ENCODE results near the gene GOLGA8N. TPM values are rescaled to one million over a fixed set of nuclear protein-coding genes. Genes with fewer than 3 reads are reported as not detected.
A peak's percentile ranks its signal among the peaks of the same experiment; 100 is the strongest.

The GOLGA8N gene
- total RNA-seq, 1 experiment from 2014 or later = 9.1 TPM

DNA sequence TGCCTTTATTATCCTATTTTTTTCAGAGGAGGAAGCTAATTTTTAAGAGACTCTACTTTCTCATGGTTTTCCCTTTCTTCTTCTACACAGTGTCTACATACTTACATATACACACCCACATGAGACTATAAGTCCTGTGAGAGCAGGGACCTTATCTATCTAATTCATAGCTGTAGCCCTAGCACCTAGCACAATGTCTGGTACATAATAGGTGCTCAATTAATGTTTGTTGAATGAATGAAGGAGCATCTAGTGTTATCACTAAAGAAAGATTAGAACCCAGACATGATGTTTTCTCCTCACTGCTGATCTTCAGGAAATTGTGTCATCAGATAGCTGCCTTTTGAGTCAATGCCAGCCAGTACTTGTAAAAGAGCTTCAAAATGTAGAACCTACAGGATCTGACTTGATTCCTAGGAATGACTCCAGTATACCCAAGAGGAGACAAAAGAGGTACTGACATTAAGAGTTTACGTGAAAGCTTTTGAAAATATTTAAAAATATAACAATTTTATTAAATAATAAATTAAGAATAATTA is 50.7 kb downstream of the GOLGA8N start:
- TF ChIP-seq, protein P1, sequence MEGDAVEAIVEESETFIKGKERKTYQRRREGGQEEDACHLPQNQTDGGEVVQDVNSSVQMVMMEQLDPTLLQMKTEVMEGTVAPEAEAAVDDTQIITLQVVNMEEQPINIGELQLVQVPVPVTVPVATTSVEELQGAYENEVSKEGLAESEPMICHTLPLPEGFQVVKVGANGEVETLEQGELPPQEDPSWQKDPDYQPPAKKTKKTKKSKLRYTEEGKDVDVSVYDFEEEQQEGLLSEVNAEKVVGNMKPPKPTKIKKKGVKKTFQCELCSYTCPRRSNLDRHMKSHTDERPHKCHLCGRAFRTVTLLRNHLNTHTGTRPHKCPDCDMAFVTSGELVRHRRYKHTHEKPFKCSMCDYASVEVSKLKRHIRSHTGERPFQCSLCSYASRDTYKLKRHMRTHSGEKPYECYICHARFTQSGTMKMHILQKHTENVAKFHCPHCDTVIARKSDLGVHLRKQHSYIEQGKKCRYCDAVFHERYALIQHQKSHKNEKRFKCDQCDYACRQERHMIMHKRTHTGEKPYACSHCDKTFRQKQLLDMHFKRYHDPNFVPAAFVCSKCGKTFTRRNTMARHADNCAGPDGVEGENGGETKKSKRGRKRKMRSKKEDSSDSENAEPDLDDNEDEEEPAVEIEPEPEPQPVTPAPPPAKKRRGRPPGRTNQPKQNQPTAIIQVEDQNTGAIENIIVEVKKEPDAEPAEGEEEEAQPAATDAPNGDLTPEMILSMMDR (IDR thresholded peaks at IDR 0.05; ENCODE audit: unreplicated experiment) = no peak
- H3K36me3 Mint-ChIP-seq (ENCODE audit: insufficient read depth, unreplicated experiment) = peaks cover 10% of the 10 kb centered on the region
- H3K27me3 Mint-ChIP-seq (ENCODE audit: insufficient read depth, unreplicated experiment) = no peaks in the 10 kb centered on the region
- DNase-seq (ENCODE audit: unreplicated experiment) = no peak
- H3K9me3 Mint-ChIP-seq (ENCODE audit: unreplicated experiment) = no peaks in the 10 kb centered on the region
- intact Hi-C loops (cut with micrococcal nuclease) = no loop called here
- BruUV-seq (replicated peaks) = no TSS peak
- no peak overlapping the region for H3K27ac Mint-ChIP-seq (ENCODE audit: low read depth, unreplicated experiment)
- ChIA-PET POLR2A (interaction anchor here (0.7 to 1.1 kb wide), 3 partner anchors 12 to 1341 kb away, joined by 3 read pairs; partner anchors contain the start of gene ARHGAP11A), CTCF (interaction anchor here (0.6 kb wide), 1 partner anchor 1091 kb away, joined by 3 read pairs; no protein-coding TSS in a partner anchor)
- no peaks in the 10 kb centered on the region for H3K4me1 Mint-ChIP-seq (ENCODE audit: insufficient read depth, unreplicated experiment)
- H3K4me3 Mint-ChIP-seq (ENCODE audit: unreplicated experiment) = no peak overlapping the region

DNA sequence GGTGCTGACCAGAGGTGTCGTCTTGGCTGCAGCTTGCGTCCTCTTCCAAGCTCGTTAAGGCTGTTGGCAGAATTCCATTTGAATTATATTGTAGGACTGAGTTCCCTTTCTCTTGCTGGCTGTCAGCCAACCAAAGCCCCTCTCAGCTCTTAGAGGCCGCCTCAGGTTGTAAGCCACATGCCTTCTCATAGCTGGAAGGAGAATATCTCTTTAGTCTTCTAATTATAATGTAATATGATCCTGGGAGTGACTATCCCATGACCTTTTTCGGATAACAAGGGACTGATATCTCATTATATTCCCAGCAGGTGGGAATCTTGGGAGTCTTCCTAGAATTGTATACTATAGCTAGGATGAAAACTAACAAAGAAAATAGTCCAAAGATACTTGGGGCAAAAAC is 53.0 kb downstream of the GOLGA8N start:
- Mint-ChIP-seq H3K4me3 (ENCODE audit: unreplicated experiment) (no peak overlapping the region), H3K9me3 (ENCODE audit: unreplicated experiment) (no peaks in the 10 kb centered on the region), H3K36me3 (ENCODE audit: insufficient read depth, unreplicated experiment) (peaks cover 12% of the 10 kb centered on the region), H3K27ac (ENCODE audit: low read depth, unreplicated experiment) (no peak overlapping the region), H3K4me1 (ENCODE audit: insufficient read depth, unreplicated experiment) (no peaks in the 10 kb centered on the region), H3K27me3 (ENCODE audit: insufficient read depth, unreplicated experiment) (no peaks in the 10 kb centered on the region)
- ChIA-PET CTCF (interaction anchor here (1.0 to 1.8 kb wide), 4 partner anchors 10 to 347 kb away, joined by 3 to 8 read pairs (median 6); no protein-coding TSS in a partner anchor), POLR2A (no interaction called here)
- BruUV-seq (replicated peaks) = no TSS peak
- DNase-seq (ENCODE audit: unreplicated experiment) = no peak
- intact Hi-C loops (cut with micrococcal nuclease) = no loop called here
- TF ChIP-seq, protein P1 (IDR thresholded peaks at IDR 0.05; ENCODE audit: unreplicated experiment) = no peak

- no TSS peak for BruUV-seq (replicated peaks)
- H3K27me3 Mint-ChIP-seq (ENCODE audit: insufficient read depth, unreplicated experiment) = no peaks in the 10 kb centered on the region
- TF ChIP-seq, protein P1 (IDR thresholded peaks at IDR 0.05; ENCODE audit: unreplicated experiment) = peak; percentile 4
- intact Hi-C loops (cut with micrococcal nuclease) = no loop called here
- DNase-seq (ENCODE audit: unreplicated experiment) = no peak
- H3K27ac Mint-ChIP-seq (ENCODE audit: low read depth, unreplicated experiment) = no peak overlapping the region
- ChIA-PET POLR2A (interaction anchor here (0.6 to 1.7 kb wide), 3 partner anchors 9 to 340 kb away, joined by 3 to 6 read pairs (median 3); no protein-coding TSS in a partner anchor), CTCF (interaction anchor here (0.6 to 3.3 kb wide), 20 partner anchors 8 to 1745 kb away, joined by 3 to 34 read pairs (median 4); partner anchors contain the start of gene FAN1)
- H3K36me3 Mint-ChIP-seq (ENCODE audit: insufficient read depth, unreplicated experiment) = peaks cover 12% of the 10 kb centered on the region
- no peak overlapping the region for H3K4me3 Mint-ChIP-seq (ENCODE audit: unreplicated experiment)
- no peaks in the 10 kb centered on the region for H3K9me3 Mint-ChIP-seq (ENCODE audit: unreplicated experiment)
- H3K4me1 Mint-ChIP-seq (ENCODE audit: insufficient read depth, unreplicated experiment) = peaks cover 12% of the 10 kb centered on the region
Observed at GRCh38 chr15:32649342-32649741, 56.1 kb downstream of the GOLGA8N start.

- H3K36me3 Mint-ChIP-seq (ENCODE audit: insufficient read depth, unreplicated experiment) = peaks cover 6% of the 10 kb centered on the region
- H3K27me3 Mint-ChIP-seq (ENCODE audit: insufficient read depth, unreplicated experiment) = no peaks in the 10 kb centered on the region
- BruUV-seq (replicated peaks) = no TSS peak
- CTCF ChIA-PET = interaction anchor here (0.7 to 3.3 kb wide), 16 partner anchors 8 to 351 kb away, joined by 3 to 34 read pairs (median 4); no protein-coding TSS in a partner anchor
- intact Hi-C loops (cut with micrococcal nuclease) = loop anchor here (1.0 to 5.0 kb wide), 2 partner anchors 344 to 481 kb away; no protein-coding TSS in a partner anchor
- peaks cover 12% of the 10 kb centered on the region for H3K4me1 Mint-ChIP-seq (ENCODE audit: insufficient read depth, unreplicated experiment)
- H3K9me3 Mint-ChIP-seq (ENCODE audit: unreplicated experiment) = no peaks in the 10 kb centered on the region
- POLR2A ChIA-PET = no interaction called here
- peak; percentile 70 for DNase-seq (ENCODE audit: unreplicated experiment)
- H3K27ac Mint-ChIP-seq (ENCODE audit: low read depth, unreplicated experiment) = no peak overlapping the region
- H3K4me3 Mint-ChIP-seq (ENCODE audit: unreplicated experiment) = no peak overlapping the region
- TF ChIP-seq, protein P1 (IDR thresholded peaks at IDR 0.05; ENCODE audit: unreplicated experiment) = peak; percentile 88
Observed at GRCh38 chr15:32651229-32651837, 58.1 kb downstream of the GOLGA8N start.

All from MCF 10A (cell line).